SU-DHL-6 (cell line): ENCODE data around the gene B3GAT1.

Experiments
- H2AFZ ChIP-seq: fragments of 200-600 bp; sonication (generic); 2 replicates; pipeline ENCODE4 v1.6.1; 2014; ENCODE audit warnings: low read depth, mild to moderate bottlenecking, moderate library complexity, mixed read lengths, antibody characterized with exemption, low read length; ENCODE audit not compliant: severe bottlenecking
- H3F3A ChIP-seq: fragments of 200-600 bp; shearing (Covaris generic); 2 replicates; pipeline ENCODE4 v1.6.0; 2016; ENCODE audit warnings: antibody characterized with exemption, mild to moderate bottlenecking; ENCODE audit not compliant: insufficient read depth
- H3K27ac ChIP-seq: fragments of 200-600 bp; sonication (generic); 2 replicates; pipeline ENCODE4 v1.5.1; 2016; ENCODE audit warnings: low read depth, mild to moderate bottlenecking, low read length, moderate library complexity, mixed read lengths
- H3K27me3 ChIP-seq: fragments of 200-600 bp; sonication (generic), shearing (Covaris generic); 2 replicates; pipeline ENCODE4 v1.6.0; 2014; ENCODE audit warnings: mild to moderate bottlenecking, low read length
- H3K36me3 ChIP-seq: fragments of 200-600 bp; sonication (generic); 2 replicates; pipeline ENCODE4 v1.6.1; 2014; ENCODE audit warnings: mild to moderate bottlenecking, low read length, mixed read lengths
- H3K4me2 ChIP-seq: fragments of 300-600, 200-600 bp; shearing (Covaris generic), sonication (generic); 2 replicates; pipeline ENCODE4 v1.6.0; 2014; ENCODE audit warnings: low read length, low read depth, mild to moderate bottlenecking; ENCODE audit not compliant: poor library complexity, severe bottlenecking
- H3K4me3 ChIP-seq: fragments of 200-600 bp; sonication (generic); 2 replicates; pipeline ENCODE4 v1.5.1; 2014; ENCODE audit warnings: antibody characterized with exemption, low read length, mild to moderate bottlenecking, mixed read lengths; ENCODE audit not compliant: insufficient read depth, poor library complexity, severe bottlenecking
- H3K79me2 ChIP-seq: fragments of 200-600 bp; sonication (generic); 2 replicates; pipeline ENCODE4 v1.6.1; 2014; ENCODE audit warnings: mild to moderate bottlenecking, low read length, moderate library complexity; ENCODE audit not compliant: insufficient read depth
- H3K9ac ChIP-seq: fragments of 200-600 bp; sonication (generic); 2 replicates; pipeline ENCODE4 v1.7.0; 2014; ENCODE audit warnings: mild to moderate bottlenecking, low read length
- H3K9me2 ChIP-seq: fragments of 200-600 bp; sonication (generic); replicated peaks from 2 replicates; pipeline ENCODE4 v1.6.1; 2014; ENCODE audit warnings: low read length; ENCODE audit not compliant: insufficient read depth
- H3K9me3 ChIP-seq: fragments of 200-600 bp; sonication (generic); 2 replicates; pipeline ENCODE4 v1.6.1; 2014; ENCODE audit warnings: low read length, mixed read lengths; ENCODE audit not compliant: insufficient read depth
- H4K20me1 ChIP-seq: fragments of 200-600 bp; sonication (generic); 2 replicates; pipeline ENCODE4 v1.6.1; 2014; ENCODE audit warnings: low read depth, mild to moderate bottlenecking, antibody characterized with exemption, low read length, moderate library complexity, mixed read lengths
- CTCF ChIP-seq: fragments of 200-600 bp; sonication (generic); IDR thresholded peaks from one replicate; pipeline ENCODE4 v1.5.1; 2017; ENCODE audit warnings: antibody characterized with exemption, mild to moderate bottlenecking, low read length, moderate library complexity; ENCODE audit not compliant: insufficient read depth, poor library complexity, severe bottlenecking
- EZH2phosphoT487 ChIP-seq: fragments of 200-600 bp; sonication (generic), shearing (Covaris generic); conservative IDR thresholded peaks from 2 replicates; pipeline ENCODE4 v1.6.1; 2018; ENCODE audit warnings: mild to moderate bottlenecking, antibody characterized with exemption, low read length, moderate library complexity, mixed read lengths

B3GAT1 gene

GRCh38 chr11:134365011-134365925 lies 46.8 kb downstream of the B3GAT1 start:
- H3K36me3 ChIP-seq, result no peaks in the 10 kb centered on the region
- no peaks in the 10 kb centered on the region for H3K27me3 ChIP-seq
- H3K9me3 ChIP-seq, result no peaks in the 10 kb centered on the region
- H3K27ac ChIP-seq, result no peak overlapping the region
- no peaks in the 10 kb centered on the region for H3K9me2 ChIP-seq
- no peak overlapping the region for H3K9ac ChIP-seq
- no peak overlapping the region for H3K4me2 ChIP-seq
- H3F3A ChIP-seq, result no peaks in the 10 kb centered on the region
- H2AFZ ChIP-seq, result no peak overlapping the region
- no peaks in the 10 kb centered on the region for H3K79me2 ChIP-seq
- no peaks in the 10 kb centered on the region for H4K20me1 ChIP-seq
- TF ChIP-seq CTCF (no peak), EZH2phosphoT487 (no peak)
- H3K4me3 ChIP-seq, result no peak overlapping the region

- no peak overlapping the region for H3K4me3 ChIP-seq
- no peak overlapping the region for H3K9ac ChIP-seq
- no peaks in the 10 kb centered on the region for H3K9me3 ChIP-seq
- no peak overlapping the region for H3K27ac ChIP-seq
- no peak overlapping the region for H3K4me2 ChIP-seq
- no peak overlapping the region for H2AFZ ChIP-seq
- no peaks in the 10 kb centered on the region for H3K9me2 ChIP-seq
- no peaks in the 10 kb centered on the region for H3K36me3 ChIP-seq
- H3F3A ChIP-seq, result no peaks in the 10 kb centered on the region
- no peaks in the 10 kb centered on the region for H3K79me2 ChIP-seq
- no peak for TF ChIP-seq CTCF
- no peak for TF ChIP-seq EZH2phosphoT487
- H3K27me3 ChIP-seq, result no peaks in the 10 kb centered on the region
- H4K20me1 ChIP-seq, result no peaks in the 10 kb centered on the region
These were observed 47.8 kb downstream of the B3GAT1 start for GRCh38 chr11:134364261-134364660.

GRCh38 chr11:134363592-134363991 lies 48.5 kb downstream of the B3GAT1 start:
- Histone ChIP-seq H3K4me3 (no peak overlapping the region), H3K4me2 (no peak overlapping the region), H2AFZ (no peak overlapping the region), H3K27me3 (no peaks in the 10 kb centered on the region), H3K9ac (no peak overlapping the region), H3K36me3 (no peaks in the 10 kb centered on the region), H3K9me3 (no peaks in the 10 kb centered on the region), H3K9me2 (no peaks in the 10 kb centered on the region), H3K79me2 (no peaks in the 10 kb centered on the region), H4K20me1 (no peaks in the 10 kb centered on the region), H3K27ac (no peak overlapping the region), H3F3A (no peaks in the 10 kb centered on the region)
- TF ChIP-seq EZH2phosphoT487 (no peak), CTCF (no peak)
